MCF 10A (cell line): ENCODE measurements around the gene PBOV1. TPM values are rescaled to one million over a fixed set of nuclear protein-coding genes. Genes with fewer than 3 reads are reported as not detected.

ENCODE experiments used
- BruUV-seq: library from RNA; stranded (reverse); fragments of 400-500 nt; replicated peaks from 2 replicates; lab custom pipeline; 2021; lab: Mats Ljungman, UMichigan
- CTCF ChIA-PET: fragments of 300-600 bp; sonication (Branson Sonifier 250); formaldehyde crosslinking; extraction: SDS; loops from one replicate; lab custom pipeline; 2021; ENCODE audit warnings: antibody characterized with exemption, inconsistent platforms; lab: Yijun Ruan, JAX
- POLR2A ChIA-PET: fragments of 300-600, 350-650 bp; sonication (Branson Sonifier 250); formaldehyde crosslinking; extraction: SDS; loops from one replicate; lab custom pipeline; 2020; ENCODE audit warnings: antibody characterized with exemption, inconsistent platforms; lab: Yijun Ruan, JAX
- DNase-seq: peaks from one replicate; pipeline ENCODE4 v3.0.0-alpha.2; 2018; ENCODE audit not compliant: unreplicated experiment
- H3K27ac Mint-ChIP-seq: one replicate; pipeline ENCODE4 v1.8.0; 2022; ENCODE audit warnings: mild to moderate bottlenecking, low read depth, mixed read lengths; ENCODE audit not compliant: unreplicated experiment
- H3K27me3 Mint-ChIP-seq: one replicate; pipeline ENCODE4 v1.8.0; 2022; ENCODE audit warnings: mixed read lengths; ENCODE audit not compliant: insufficient read depth, unreplicated experiment
- H3K36me3 Mint-ChIP-seq: one replicate; pipeline ENCODE4 v1.8.0; 2022; ENCODE audit warnings: mild to moderate bottlenecking, moderate library complexity, mixed read lengths; ENCODE audit not compliant: insufficient read depth, unreplicated experiment
- H3K4me1 Mint-ChIP-seq: one replicate; pipeline ENCODE4 v1.8.0; 2022; ENCODE audit warnings: mixed read lengths; ENCODE audit not compliant: insufficient read depth, unreplicated experiment
- H3K4me3 Mint-ChIP-seq: one replicate; pipeline ENCODE4 v1.8.0; 2022; ENCODE audit warnings: mild to moderate bottlenecking, moderate library complexity, mixed read lengths; ENCODE audit not compliant: unreplicated experiment
- H3K9me3 Mint-ChIP-seq: one replicate; pipeline ENCODE4 v1.8.0; 2022; ENCODE audit warnings: mixed read lengths; ENCODE audit not compliant: unreplicated experiment
- CTCF ChIP-seq: fragments of 200-600 bp; IDR thresholded peaks from one replicate; pipeline ENCODE4 v1.8.0; 2022; ENCODE audit warnings: antibody characterized with exemption, mild to moderate bottlenecking; ENCODE audit not compliant: unreplicated experiment
- intact Hi-C: fragments of 100-400 bp; cut with micrococcal nuclease; formaldehyde crosslinking; loops from 2 replicates; pipeline ENCODE4 v1.14.1; 2022
- total RNA-seq: library from RNA; stranded (reverse); gene quantifications from 2 replicates; pipeline ENCODE4 v1.2.3, GENCODE V29; 2022

PBOV1 gene
- total RNA-seq, 1 experiment from 2014 or later, result not detected

- TF ChIP-seq CTCF, result no peak
- Mint-ChIP-seq H3K4me1 (no peaks in the 10 kb centered on the region), H3K9me3 (no peaks in the 10 kb centered on the region), H3K27ac (no peak overlapping the region), H3K27me3 (no peaks in the 10 kb centered on the region), H3K36me3 (no peaks in the 10 kb centered on the region), H3K4me3 (no peak overlapping the region)
- ChIA-PET CTCF (no interaction called here), POLR2A (interaction anchor here (0.7 kb wide), 1 partner anchor 26 kb away, joined by 3 read pairs; no protein-coding TSS in a partner anchor)
- no peak for DNase-seq
- BruUV-seq, result no TSS peak
- intact Hi-C loops, result no loop called here
These were observed 20.7 kb downstream of the PBOV1 start for GRCh38 chr6:138197570-138197969.

GRCh38 chr6:138196122-138196738 lies 22.1 kb downstream of the PBOV1 start:
- Mint-ChIP-seq H3K27ac (no peak overlapping the region), H3K9me3 (no peaks in the 10 kb centered on the region), H3K4me3 (no peak overlapping the region), H3K27me3 (no peaks in the 10 kb centered on the region), H3K36me3 (no peaks in the 10 kb centered on the region), H3K4me1 (no peaks in the 10 kb centered on the region)
- DNase-seq, result no peak
- intact Hi-C loops, result no loop called here
- ChIA-PET CTCF (no interaction called here), POLR2A (interaction anchor here (0.6 to 0.9 kb wide), 2 partner anchors 55 to 529 kb away, joined by 4 to 6 read pairs; no protein-coding TSS in a partner anchor)
- TF ChIP-seq CTCF, result no peak
- no TSS peak for BruUV-seq

GRCh38 chr6:138194287-138194686 lies 24.0 kb downstream of the PBOV1 start:
- Mint-ChIP-seq H3K27me3 (no peaks in the 10 kb centered on the region), H3K36me3 (no peaks in the 10 kb centered on the region), H3K4me1 (no peaks in the 10 kb centered on the region), H3K9me3 (no peaks in the 10 kb centered on the region), H3K27ac (no peak overlapping the region), H3K4me3 (no peak overlapping the region)
- intact Hi-C loops, result no loop called here
- CTCF ChIA-PET, result interaction anchor here (0.7 to 1.4 kb wide), 3 partner anchors 15 to 210 kb away, joined by 3 read pairs; no protein-coding TSS in a partner anchor
- TF ChIP-seq CTCF, result no peak
- no TSS peak for BruUV-seq
- no peak for DNase-seq
- POLR2A ChIA-PET, result no interaction called here

GRCh38 chr6:138188278-138188941 lies 29.9 kb downstream of the PBOV1 start:
- DNase-seq, result no peak
- no peak for TF ChIP-seq CTCF
- ChIA-PET POLR2A (interaction anchor here (0.7 kb wide), 1 partner anchor 235 kb away, joined by 4 read pairs; no protein-coding TSS in a partner anchor), CTCF (interaction anchor here (0.8 kb wide), 1 partner anchor 9 kb away, joined by 4 read pairs; no protein-coding TSS in a partner anchor)
- BruUV-seq, result no TSS peak
- Mint-ChIP-seq H3K9me3 (no peaks in the 10 kb centered on the region), H3K4me1 (no peaks in the 10 kb centered on the region), H3K36me3 (no peaks in the 10 kb centered on the region), H3K27ac (no peak overlapping the region), H3K4me3 (no peak overlapping the region), H3K27me3 (no peaks in the 10 kb centered on the region)
- intact Hi-C loops, result no loop called here
